Stimulated activated CD8-positive, alpha-beta memory T cell treated with anti-CD3 and anti-CD28 coated beads, Interleukin-4, amount 100 ng/mL, for 48 hours (primary cell): ENCODE results near the gene PLAAT1.
A peak's percentile ranks its signal among the peaks of the same experiment; 100 is the strongest.

Experiments used
- DNase-seq: peaks from one replicate; pipeline ENCODE4 v3.0.0-alpha.2; 2020

The PLAAT1 gene

DNA sequence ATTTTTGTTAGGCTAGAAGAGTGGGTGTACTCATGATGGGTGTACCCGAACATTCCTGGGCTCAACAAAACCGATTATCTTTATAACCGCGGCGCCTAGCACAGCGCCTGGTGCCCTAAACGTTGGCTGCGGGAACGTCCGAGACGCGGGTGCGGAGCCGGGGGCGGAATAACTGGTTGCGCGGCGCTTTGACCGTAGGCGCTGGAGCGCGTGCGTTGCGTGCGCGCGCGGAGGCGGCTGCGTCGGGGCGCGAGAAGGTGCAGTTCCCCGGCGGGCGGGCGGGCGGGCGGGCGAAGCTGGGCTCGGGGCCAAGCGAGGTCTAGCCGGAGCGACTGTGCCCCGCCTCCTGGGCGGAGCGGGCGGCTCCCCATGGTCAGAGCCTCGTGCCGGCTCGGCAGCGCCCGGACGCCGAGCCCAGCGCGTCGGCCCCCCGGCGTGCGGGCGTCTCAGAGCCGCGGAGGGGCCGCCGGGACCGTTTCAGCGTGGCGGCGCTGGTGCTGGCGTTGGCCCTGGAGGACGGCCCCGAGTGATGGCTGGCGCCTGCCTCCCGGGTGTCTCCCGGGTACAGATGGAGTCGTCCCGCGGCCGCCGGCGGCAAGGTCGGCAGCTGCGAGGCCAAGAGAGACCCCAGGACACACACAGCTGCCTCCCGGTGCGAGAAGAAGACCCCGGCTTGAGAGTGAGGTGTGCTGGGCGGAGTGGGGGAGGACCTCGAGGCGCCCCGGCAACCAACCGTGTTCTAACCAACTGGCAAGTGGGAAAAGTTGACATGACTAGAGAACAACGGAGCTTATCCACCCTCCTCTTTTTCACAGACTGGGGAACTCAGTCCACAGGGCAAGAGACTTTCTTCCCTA, at the start of gene PLAAT1:
PLAAT1 (plus strand) TSS at position 373 of the 857 bp plus-strand sequence. CDS start 14,429 bp downstream, outside the sequence.
- peak; percentile 33 for DNase-seq

DNA sequence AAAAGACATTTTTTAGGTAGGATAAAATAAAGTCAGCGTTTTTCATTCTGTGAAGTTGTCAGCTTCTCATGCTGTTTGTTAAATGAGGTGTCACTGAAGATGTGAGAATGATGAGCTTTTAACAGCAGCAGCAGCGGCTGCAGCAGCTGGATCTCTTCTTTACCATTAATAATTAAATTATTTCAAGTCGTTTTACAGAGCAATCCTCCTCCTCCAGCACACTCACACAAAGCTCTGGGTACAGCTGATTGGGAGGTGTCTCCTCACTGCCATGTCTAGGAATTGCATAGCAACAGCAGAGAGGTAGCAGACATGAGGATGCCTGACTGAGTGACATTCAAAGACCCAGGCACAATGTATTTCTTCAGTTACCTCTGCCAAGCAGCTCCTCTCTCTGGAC, 46.7 kb upstream of the PLAAT1 start:
- DNase-seq: no peak

DNA sequence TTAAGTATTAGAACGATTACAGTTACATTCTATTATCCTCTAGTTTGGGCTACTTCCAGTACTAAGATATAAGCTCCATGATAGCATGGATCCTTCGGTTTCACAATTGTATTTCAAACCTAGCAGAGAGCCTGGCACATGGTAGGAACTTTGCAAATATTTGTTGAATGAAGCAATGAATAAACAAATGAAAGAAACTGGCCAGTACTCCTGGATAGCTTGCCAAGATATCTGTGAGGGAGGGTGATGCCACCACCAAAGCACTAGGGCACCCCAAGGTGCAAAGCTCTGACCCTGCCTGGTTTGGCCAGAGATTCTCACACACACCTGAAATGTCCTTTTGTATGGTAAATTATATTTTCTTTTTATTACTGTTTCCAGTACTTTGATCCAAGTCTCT, 44.3 kb upstream of the PLAAT1 start:
- no peak for DNase-seq

DNA sequence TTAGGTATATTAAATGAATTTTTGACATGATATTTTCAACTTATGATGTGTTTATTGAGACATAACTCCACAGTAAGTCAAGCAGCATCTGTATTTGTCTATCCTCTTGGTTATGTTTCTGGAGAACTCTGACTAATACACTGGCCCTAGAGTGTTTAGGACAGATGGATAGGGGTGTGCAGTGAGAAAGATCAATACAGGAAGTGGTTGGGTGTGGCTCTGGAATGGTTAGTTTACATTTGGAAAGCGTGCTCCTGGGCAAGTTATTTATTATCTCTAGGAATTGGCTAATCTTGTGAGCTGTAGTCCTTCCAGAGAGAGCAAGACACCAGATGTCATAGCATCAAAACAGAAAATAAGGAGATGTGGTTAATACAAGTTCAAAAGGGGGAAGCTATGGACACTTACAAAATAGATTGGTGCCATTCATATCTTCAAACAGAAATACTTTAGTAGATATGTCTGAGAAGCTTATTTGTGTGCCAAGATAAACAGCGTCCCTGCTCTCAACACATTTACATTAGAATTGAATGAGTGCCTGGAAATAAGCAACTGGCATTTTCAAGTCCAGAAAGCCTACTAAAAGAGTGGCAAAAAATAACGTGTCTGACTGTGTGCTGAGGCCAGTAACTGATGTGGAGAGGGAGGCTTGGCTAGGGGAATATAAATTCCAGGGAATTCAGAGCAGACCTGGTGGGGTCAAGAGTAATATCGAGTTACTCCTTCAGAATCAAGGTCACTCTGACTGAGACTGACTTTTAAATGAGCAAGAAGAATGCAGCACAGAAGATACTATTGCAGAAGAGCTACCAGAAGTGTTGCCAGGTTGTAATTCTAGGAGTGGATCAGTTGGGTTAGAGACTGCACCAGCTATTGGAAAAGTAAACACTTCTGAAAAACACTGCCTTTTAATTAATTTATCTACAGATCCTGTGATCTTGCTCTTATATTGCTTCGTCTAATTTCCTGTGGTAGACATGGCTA, 33.4 kb upstream of the PLAAT1 start:
- DNase-seq: no peak

DNA sequence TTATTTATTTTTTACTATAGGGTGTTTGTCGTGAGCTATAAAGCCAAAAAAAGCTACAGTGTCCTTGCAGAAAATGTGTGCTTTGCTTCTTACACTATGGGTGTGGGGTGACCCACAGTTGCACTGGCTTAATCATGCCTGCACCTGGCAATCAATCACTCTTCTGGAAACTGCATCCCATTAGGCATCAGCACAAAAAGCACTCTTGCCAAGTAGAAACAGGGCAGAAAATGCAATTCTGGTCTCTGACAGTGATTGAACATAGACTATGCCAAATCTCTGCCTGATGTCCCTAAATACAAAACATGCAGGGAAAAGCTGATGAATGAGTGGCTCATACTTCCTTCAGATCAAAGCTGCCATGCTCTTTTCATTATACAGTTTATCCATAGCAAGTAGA, 30.4 kb upstream of the PLAAT1 start:
- no peak for DNase-seq

DNA sequence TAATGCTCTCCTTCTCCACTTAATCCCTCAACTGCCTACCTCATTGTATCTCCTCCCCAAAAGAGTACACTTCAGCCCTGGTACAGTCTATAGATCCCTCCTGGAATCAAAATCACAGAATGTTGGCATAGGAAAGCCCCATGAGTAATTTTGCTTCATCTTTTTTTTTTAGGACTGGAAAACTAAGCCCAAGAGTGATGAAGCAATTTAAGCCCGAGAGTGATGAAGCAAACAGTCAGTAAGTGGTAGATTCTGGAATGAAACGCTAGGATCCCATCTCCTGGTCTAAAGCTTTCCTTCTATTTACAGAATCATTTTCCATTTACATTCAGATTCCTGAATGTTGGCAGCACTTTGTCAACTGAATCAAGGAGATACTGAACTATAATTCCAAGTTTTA, 29.8 kb upstream of the PLAAT1 start:
- DNase-seq: no peak

DNA sequence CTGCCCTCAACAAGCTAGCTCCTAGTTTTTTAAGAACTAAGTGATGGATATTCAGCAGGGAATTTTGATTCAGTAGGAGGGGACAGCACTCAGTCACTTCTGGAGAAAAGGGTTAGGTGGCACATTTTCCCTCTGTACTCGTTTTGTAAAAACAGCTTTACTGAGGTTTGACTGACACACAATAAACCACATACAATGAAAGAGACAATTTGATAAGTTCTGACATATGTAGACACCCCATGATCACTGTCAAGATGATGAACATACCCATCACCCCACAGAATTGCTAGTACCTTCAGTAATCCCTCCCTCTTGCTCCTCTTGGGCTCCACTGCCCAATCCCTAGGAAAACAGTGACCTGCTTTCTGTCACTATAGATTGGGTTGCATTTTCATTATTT, 29.0 kb upstream of the PLAAT1 start:
- no peak for DNase-seq

DNA sequence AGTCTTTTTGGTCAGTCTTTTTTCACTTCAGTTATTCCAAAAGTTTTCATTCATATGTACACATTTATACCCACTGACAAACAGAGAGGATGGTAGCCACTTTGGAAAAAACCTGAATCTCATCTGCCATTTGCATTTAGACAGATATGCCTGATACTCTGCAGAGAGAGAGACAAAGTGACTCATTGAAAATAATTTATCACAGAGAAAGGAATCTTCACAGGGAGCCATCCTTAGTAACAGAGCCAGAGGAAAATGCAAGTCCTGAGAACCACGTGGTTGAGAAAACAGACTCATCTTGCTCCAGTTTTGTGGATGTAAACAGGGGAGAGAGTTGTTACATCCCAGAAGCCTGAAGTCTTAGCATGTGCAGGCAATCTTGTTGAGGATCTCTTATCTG, 28.2 kb upstream of the PLAAT1 start:
- no peak for DNase-seq

DNA sequence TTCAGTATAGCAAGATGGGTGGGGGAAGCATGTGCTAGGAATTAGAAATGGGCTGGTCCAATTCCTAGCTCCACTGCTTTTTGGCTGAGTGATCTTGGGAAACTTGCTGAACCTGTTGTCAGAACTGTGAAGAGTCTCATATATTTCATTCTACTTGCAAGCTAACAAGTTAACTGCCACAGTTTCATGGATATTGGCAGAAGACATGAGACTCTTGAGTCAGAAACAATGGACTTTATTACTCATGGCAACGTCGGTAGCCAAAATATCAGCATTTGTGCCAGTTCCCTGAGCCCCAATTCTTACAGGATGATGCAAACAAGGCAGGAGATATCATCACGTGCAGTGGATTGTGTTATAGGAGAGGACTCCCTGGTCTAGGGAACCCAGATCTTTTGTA, 26.6 kb upstream of the PLAAT1 start:
- DNase-seq: no peak

DNA sequence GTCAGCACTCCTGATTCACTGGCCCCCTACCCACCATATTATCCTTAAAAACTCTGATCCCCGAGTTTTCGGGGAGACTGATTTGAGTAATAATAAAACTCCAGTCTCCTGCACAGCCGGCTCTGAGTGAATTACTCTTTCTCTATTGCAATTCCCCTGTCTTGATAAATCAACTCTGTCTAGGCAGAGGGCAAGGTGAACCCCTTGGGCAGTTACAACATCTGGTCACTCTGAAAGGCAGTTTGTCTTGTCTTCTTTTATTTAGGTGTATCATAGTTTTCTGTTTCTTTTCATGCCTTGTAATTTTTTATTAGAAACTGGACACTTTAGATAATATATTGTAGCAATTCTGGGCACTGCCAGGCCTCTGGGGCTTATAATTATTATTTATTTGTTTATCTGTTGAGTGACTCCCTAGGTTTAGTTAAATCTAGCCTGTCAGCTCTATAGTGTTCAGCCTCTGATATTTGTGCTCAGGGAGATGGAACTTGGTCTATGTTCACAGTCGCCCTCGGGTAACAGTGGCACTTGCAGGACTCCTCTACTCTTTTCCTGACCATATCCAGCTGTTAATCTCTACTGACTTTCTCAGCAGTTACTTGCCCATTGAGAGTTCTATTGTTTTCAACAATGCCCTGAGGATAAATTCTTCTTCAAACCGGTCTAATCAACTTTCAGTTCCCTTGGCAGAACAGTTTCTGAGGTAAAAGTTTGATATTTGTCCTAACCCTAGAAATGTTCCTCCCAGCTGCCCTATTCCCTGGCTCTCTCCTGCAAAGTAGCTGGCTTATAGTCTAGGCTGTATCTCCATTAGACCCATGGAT, 15.5 kb upstream of the PLAAT1 start:
- DNase-seq: no peak

DNA sequence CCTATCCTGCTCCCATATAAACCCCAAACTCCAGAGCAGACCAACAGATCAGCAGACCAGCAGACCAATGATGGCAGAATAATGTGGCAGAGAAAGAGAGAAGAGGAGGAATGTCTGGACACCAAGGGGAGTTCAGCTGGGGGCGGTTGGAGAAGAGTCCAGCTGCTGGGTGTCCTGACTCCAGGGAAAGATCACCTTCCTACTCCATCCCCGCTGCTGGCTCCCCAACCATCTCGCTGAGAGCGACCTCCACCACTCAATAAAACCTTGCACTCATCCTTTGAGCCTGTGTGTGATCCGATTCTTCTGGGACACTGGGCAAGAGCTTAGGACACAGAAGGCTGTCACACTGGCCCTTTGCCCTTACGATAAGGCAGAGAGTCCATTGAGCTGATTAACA, 12.8 kb upstream of the PLAAT1 start:
- no peak for DNase-seq

DNA sequence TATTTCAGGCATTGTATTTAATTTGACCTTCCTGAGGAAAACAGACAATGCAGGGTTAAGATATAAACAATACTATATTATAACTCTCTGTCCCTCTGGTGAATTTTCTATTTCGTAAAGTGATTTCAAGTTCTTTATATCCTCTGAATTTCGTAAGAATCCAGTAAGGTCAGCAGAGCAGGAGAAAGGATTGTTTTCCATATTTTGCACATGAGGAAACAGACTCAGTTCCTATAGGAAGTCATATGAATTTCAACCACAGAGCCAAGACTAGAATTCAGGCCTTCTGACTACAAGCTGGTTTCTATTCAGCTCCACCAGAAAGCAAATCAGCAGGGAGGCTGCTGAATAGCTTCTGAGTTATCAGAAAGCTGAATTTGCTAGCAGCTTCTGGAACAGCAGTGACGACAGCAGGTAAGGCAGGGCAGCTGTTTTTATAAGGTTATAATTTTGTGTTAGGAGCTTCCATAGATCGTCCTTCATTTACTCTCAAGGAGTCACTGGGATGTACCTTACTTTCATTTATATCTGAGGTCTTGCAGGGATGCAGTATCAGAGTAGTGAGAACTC, 11.1 kb upstream of the PLAAT1 start:
- no peak for DNase-seq

DNA sequence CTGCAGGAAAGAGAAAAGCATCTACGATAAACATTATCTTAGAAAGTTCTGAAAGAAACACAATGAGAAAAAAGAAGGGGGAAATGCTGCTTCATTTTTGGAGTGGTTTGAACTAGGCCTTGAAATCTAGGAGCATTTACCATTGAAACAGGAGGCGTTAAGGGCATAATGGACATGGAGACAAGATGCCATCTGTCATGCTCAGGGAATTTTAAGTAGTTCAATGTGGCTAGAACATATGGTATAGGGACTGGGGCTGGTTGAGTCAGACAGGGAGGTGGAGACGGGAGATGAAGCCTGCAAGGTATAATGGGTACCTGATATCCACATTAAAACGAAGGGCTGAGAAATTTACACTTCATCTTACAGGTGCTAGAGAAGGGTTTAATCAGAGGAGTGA, 10.4 kb upstream of the PLAAT1 start:
- no peak for DNase-seq

DNA sequence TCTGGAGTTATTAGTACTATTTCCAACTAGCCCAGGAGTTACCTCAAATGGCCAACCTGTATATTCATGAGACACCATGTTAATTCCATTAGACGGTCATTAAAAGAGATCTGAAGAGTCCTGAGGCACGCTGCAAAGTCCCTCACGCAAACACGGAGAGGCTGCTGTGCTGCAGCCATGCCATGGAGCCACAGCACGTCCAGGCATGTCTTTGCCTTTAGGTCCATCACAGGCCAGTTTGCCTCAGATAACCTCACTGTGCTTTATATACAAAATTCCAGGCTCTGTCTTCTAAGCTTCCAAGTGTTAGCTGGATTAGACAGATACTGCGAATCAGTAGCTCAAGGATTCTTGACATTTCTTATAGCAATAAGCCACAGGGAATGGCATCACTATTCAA, 9.8 kb upstream of the PLAAT1 start:
- no peak for DNase-seq

DNA sequence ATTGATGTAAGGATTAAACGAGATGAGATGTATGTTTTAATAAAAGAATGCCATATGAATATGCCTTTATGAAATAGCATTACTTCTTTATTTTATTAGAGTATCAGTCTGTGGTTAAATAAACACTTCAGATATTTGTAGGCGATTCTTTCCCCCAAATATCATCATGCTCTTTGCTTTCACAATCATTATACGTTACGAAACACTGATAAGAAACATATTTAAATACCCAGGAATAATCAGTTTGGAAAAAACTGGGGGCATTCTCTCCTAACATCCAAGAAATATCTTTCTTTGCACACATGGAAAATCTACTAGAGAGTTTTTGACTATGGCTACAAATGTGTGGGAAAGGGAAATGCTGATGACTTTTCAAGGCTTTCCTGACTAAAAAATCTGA, 4.4 kb upstream of the PLAAT1 start:
- DNase-seq: no peak

DNA sequence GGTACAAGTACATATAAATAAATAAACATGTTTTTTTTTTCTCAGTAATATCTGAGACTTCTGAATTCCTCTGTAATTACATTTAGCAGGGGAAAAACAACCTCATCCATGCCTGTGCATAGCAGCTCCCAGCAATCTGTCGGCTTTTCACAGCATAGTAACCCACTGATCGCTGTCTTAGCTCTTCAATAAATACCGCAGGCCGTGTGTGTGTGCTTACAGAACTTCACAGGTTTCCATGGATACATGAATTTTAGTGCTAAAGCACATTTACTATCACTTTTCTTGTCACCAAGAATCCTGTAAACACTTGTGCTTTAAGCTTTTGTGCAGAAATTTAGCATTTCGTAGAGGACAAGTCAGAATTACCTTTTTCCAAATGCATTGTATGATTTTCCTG, 4.0 kb upstream of the PLAAT1 start:
- DNase-seq: no peak

DNA sequence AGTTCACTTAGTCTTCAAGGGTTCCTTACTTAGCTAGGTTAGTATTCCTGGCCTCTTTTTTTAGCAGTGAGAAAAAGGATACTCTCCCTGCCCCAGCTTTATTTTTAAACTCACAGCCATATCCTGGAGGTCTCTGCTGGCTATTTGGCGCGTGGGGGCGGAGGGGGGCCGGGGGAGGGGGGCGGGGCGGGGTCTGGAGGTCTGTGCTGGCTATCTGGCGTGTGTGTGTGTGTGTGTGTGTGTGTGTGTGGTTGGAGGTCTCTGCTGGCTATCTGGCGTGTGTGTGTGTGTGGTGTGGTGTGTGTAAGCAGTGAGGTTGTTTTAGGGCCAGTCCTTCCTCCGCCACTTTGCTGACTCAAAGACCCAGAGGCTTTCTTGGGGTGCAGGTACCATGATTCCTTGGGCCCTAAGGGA, 579 bp upstream of the PLAAT1 start:
- no peak for DNase-seq

DNA sequence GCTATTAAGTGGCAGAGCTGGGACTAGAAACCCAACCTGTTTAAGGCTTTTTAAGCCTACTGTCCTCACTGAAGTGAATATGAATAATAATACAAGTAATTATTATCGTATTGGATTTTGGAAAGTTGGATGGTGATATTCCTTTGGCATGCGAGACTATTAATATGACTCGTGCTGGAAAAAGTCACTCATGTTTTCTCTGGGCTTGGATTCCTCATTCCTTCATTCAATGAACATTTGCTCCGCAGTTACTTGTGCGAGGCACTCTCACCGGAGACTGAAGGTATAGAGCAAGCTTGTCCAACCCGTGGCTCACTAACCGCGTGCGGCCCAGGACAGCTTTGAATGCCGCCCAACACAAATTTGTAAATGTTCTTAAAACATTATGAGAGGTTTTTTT, 694 bp downstream of the PLAAT1 start:
- DNase-seq: no peak

DNA sequence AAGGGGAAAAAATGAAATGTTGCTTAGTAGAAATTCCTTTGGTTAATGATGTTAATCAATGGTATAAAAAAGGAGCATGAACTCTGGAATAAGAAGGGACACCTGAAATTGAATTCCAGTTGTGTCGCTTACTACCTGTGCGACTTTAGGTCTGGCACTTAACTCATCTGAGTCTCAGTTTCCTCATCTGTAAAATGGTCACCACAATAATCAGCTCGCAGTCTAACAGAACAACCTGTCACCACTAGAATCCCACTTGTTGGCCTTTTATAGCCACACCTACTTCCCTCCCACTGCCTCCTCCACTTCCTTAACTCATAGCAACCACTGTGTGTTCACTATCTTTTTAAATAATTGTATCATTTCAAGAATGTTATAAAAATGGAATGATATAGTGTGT, 2.5 kb downstream of the PLAAT1 start:
- no peak for DNase-seq

DNA sequence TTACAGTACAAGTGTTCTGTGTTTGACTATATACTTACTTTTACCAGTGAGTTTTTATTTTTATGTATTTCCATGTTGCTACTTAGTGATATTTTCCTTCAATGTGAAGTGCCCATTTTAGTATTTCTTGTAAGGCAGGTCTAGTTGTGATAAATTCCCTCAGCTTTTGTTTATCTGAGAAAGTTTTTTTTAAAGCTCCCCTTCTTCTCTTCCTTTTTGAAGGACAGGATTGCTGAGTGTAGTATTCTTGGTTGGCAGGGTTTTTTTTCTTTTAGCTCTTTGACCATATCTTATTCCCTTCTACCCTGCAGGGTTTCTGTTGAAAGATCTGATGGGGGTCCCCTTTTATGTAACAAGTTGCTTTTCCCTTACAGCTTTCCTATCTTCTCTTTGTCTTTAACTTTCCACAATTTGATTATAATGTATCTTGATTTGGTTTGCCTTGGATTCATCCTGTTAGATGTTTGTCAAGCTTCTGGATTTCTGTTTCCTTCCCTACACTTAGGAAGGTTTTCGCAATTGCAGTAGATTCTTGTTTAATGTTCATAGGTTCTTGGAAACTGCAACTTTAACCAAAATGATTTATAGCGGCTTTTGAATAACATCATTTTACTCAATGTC, 7.9 kb downstream of the PLAAT1 start:
- no peak for DNase-seq

DNA sequence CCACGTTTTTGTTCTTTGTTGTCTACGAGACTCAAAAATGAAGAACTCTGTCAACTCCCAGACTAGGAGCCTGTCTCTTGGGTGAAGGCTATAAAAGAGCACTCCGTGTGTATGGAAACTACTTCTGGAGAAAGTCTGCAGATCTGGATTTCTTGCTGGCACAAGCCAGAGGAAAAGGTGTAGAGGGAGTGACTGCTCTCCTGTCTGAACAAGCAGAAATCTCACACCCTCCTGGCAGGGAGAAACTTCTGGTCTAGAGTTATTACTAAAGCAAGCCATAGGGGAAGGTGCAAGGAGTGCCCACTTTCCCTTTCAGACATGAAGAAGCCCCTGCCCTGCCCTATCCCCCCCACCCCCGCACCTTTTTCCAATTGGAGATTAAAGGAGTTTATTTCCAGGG, 9.5 kb downstream of the PLAAT1 start:
- DNase-seq: no peak

DNA sequence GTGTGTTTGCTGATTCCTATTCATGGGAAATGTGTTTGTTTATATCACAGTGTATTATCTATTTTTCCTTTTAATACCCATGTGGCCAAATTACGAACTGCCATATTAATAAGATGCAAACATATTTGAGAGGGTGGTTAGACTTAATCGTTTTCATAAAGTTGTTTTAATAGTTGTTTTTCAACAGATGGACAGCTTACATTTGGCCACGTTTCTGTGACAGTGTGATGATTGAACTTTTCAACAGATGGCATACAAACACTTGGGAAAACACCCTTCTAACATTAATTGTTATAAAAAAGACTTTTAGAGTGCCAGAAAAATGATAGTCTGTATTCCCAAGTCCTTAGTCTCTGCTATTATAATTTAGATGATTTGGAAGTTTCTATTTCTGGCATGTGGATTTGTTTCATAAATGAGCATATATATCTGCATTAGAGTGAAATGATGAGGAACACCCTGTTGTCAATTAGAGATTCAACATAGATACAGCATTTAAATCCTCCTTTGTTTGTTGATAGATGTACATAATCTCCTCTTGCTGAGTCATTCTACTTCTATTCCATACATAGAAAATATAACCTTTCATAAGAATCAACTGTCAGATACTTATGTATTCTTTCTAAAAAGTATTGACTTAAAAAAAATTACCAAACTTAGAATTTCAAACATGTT, 13.1 kb downstream of the PLAAT1 start:
- DNase-seq: no peak
